ENCODE data around the gene GPR39. TPM values are rescaled to one million over a fixed set of nuclear protein-coding genes. Genes with fewer than 3 reads are reported as not detected.

The GPR39 gene
- polyA plus RNA-seq, 3 donors: 3.7 to 4.8 (median 4.0) TPM

DNA sequence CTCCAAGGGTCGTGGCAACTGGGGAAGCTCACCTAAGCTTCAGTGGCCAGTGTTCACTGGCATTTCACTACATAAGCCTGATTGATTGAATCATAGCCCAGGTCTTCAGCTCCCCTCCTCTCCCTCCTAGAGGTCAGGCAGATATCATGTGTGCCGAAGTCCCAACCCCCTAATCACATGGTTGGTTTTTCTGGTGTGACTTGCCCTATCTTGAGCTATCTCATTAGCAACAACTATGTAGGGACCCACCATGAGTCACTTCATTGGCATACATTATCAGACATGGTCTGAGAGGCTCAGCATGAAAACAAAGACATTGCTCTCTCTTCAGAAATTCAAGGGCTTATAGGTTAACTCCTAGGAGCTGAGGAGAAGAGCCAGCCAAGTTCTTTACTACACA is 176.6 kb downstream of the GPR39 start:
- no peak for DNase-seq (ENCODE audit: low read depth in 3 of 3, low spot score in 2 of 3)

DNA sequence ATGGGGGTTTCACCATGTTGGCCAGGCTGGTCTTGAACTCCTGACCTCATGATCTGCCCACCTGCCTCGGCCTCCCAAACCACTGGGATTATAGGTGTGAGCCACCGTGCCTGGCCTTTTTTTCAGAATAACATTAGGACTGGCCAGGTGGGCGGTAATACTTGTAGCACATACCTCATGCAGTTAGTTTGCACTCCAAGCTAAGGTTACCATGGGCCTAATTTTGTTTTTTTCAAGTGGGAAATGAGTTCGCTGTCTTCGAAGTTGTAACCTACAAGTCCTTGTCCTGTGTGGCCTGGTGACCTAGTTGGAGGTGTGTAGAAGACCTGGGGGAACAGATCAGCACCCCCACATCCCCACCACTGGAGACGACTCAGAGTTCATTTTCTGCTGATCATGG is 178.6 kb downstream of the GPR39 start:
- no peak for DNase-seq (ENCODE audit: low read depth in 3 of 3, low spot score in 2 of 3)

DNA sequence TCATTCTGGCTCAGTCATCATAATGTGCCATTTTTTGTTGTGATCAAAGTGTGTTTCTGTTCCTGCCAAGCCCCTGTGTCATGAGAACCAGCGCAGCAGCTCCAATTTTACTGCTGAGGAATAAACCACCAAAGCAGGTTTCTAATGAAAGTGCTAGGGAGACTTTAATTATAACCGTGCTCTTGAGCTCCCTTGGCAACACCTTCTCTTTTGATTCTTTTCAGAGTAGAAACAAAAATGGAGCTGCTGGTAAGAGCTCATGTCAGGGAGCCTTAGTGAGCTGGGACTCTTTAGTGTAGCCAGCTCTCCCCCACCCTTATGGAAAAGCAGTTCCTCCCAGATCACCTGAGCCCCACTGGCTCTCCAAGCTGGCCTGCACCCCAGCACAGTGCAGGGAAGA is 179.1 kb downstream of the GPR39 start:
- DNase-seq (ENCODE audit: low read depth in 3 of 3, low spot score in 2 of 3): no peak

DNA sequence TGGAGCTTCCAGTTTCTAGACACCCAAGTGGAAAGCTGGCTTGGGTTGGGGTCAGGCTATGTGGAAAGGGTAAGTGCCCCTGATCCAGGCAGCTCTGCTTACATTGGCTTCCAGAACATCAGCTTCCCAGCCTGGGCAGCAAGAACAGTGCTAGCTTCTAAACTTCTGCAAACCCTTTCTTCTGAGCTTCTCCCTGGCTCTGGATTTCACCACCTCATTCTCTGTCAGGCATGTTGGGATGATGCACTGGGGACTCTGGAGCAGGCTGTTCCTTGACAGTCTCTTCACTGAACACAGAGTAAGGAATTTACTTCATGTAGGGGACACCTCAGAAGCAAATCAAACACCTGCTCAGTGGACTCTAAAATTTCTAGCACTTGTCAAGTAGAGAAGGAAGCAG is 180.6 kb downstream of the GPR39 start:
- no peak for DNase-seq (ENCODE audit: low read depth in 3 of 3, low spot score in 2 of 3)

DNA sequence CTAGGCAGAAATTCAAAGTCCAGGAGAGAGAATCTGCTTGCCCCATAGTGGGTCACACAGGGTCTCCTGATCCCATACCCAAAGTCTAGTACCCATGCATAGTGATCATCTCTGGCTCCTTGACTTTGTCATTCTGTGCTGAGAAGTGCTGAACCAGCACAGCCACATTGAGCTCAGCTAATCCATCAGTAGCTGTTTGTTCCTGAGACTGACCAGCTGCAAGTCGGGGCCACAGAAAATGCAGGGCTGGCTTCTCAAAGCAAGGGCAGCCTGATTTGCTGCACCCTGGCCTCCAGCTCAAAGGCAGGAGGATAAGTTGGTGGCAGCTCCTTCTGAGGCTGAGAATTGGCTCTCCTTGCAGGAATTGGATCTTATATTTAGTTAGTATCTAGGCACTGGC is 181.2 kb downstream of the GPR39 start:
- no peak for DNase-seq (ENCODE audit: low read depth in 3 of 3, low spot score in 2 of 3)

DNA sequence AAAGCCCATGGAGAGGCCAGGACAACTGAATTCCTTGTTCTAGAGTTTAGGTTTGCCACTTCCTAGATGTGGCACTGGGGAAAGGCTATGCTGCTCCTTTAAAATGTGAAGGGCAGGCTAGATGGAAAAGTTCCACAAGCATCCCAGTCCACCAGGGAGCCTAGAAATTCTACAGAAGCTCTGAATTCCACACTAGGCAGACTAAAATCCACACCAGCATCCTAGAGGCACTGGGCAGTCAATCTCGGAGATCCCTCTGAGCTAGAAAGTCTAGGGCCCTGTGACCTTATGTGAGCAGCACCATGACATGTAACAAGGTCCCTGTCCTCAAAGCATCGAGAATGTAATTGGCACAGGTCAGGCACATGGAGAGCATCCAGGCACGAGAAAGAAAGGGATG is 181.9 kb downstream of the GPR39 start:
- DNase-seq (ENCODE audit: low read depth in 3 of 3, low spot score in 2 of 3): no peak

DNA sequence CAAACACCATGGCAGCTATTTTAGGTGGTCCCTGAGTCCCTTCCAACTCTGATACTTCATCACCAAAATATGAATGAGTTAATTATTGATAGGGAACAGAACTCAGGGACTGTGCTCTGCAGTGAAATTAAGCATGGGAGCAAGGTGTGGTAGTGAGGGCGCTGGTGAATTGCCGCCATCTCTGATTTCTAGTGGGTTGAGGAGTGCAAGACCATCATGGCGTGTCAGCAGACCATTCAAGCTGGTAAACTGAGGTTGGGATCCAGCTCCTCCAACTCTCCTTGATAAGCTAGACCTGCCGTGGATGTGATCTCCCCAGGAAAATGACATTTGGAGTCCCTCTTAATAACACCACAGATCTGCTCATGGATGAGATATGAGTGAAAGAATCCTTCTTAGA is 183.0 kb downstream of the GPR39 start:
- DNase-seq (ENCODE audit: low read depth in 3 of 3, low spot score in 2 of 3): no peak

DNA sequence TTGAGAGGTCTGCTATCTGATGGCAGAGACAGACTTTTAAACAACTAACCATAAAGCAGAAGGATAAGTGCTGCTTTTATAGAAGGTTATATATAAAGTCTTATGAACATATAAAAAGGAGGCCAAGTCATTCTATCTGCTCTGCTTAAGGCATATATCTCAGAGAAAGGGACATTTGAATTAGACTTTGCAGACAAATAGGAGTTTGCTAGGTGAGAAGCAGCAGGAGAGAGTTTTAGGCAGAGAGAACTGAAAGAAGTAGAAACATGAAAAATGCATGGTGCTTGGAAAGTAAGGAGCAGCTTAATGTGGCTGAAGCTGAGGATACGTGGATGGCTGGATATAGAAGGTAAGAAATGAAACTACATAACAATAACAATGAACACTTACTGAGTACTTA is 188.0 kb downstream of the GPR39 start:
- no peak for DNase-seq (ENCODE audit: low read depth in 3 of 3, low spot score in 2 of 3)

DNA sequence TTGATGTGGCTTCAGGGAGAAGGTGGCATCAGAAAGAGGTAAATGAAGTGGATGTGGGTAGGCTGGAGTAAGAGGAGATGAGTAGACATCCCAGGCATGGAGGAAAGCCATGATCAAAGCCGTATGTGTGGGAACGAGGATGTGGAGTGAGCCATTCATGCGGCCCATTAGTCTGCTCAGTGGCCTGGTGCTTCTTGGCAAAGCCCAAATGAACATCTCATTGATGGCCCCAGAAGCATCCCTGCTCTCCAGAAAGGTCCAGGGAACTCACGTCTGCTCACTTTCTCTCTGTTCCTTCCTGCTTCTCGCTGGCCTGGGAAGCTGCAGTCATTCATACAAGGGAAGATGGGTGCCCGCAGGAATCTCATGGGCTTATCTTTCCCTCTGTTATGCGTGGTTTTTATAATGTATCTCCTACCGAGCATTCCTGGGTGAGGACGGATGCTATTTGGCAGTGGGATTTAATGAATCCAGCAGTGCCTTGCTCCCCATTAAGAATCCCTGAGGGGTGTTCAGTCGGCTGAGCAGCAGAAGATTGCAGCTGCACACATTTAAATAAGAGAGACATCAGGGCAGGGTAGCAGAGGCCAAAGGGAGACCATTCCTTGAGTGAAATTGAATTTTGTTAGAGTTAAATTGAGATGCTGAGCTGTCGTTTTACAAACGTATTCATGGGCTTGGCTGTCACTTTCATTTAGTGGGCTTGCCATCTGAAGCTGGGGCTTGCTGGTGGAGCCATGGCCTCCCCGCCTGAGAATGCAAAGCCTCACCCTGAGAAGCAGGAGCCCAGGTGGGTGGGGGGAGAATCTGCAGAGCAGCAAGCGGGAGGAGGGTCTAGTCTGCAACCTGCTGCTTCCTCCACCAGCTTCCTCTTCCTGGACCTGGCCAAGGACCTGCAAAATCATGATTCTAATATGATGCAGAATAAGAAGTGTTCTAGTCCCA is 188.9 kb downstream of the GPR39 start:
- no peak for DNase-seq (ENCODE audit: low read depth in 3 of 3, low spot score in 2 of 3)

DNA sequence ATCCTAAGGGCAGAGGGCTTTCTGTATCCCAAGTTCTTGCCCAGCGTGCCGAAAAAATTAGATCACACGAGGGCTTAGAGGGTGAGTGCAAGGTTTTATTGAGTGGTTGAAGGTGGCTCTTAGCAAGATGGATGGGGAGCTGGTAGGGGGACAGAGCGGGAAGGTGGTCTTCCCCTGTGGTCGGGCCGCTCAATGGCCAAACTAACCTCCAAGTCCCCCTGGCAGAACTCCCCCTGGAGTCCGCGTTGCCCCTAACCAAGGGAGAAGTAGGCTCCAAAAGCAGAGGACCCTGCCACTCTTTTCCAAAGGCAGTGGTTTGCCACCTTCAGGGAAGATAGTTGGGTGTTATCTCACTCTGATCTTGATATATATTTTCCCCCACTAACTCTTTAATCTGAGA is 190.0 kb downstream of the GPR39 start:
- DNase-seq (ENCODE audit: low read depth in 3 of 3, low spot score in 2 of 3): no peak

DNA sequence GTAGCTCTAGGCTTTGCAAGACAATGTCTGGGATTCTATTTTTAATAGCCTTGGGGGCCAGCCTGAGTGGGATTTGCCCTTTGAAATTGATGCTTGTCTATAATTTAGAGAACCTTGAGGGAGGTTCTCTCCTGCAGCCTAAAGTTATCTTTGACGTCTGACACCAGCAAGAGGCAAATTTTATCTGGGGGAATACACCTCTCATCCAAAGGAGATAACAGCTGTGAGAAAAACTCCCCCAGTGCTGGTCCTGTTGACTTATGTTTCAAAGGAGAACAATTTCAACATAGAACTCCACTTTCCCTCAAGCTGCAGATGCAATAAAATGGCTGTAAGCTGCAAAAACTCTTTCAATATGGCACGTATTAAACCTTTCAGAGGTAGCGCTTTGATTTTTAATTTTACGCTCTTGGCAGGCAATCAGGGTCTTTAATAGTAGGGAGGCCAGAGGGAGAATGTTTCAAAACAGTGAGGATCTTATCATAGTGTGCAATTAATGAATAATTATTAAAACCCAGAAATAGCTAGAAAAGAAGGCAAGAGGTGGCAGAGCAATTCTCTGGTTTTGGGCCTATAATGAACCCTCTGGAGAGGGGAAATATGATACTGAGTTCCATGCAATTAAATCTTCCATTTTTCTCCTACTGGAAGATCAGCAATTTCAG is 191.0 kb downstream of the GPR39 start:
- no peak for DNase-seq (ENCODE audit: low read depth in 3 of 3, low spot score in 2 of 3)

DNA sequence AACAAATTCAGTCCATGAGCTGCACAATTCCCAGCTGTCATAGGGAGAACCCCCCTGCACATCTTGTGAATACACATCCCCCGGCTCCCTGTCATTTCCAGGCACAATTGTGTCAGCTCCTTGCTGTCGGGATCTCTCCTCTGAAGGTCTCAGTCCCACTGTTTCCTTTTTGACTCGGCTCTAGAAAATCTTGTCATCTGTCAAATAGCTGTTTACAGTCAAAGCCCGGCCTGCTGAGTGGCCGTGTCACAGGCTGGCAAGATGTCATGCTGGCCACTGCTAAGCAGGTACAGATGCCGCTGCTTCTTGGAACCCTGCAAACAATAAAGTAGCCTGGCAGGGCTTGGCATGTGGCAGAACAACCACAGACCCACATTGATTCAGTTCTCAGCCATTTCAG is 191.7 kb downstream of the GPR39 start:
- no peak for DNase-seq (ENCODE audit: low read depth in 3 of 3, low spot score in 2 of 3)

DNA sequence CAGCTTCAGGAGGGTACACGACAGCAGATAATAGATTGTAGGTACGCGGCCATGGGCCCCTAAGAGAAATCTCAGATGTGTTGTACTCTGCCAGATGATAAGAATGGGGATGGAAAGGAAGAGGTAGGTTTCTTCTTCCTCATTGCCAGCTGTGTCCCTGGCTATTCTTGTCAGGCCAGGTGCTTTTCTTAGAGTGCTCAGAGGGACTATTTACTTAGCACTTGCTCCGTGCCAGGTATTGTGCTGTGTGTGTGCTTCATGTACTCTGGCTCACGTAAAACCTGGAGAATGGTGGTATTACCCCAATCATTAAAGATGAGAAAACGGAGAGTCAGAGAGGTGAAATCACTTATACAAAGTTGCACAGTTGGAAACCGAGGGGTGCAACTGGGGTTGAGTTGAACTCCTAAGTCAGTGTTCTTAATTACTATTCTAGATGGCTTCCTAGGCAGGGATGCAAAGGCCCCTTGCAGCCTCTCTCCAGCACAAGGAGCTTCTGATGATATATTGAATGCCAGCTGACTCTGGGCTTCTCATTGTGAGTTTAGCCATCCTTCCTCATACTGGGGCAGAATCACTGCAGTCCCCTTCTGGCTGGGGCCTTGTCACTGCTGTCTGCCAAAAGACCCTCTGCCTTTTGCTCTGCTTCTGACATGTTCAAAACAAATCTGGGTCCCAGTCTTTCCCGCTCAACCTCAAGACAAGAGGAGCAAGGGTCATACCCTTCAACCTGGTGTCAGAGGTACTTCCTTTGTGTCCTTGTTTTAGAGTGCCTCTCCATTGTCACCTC is 192.7 kb downstream of the GPR39 start:
- DNase-seq (ENCODE audit: low read depth in 3 of 3, low spot score in 2 of 3): no peak

DNA sequence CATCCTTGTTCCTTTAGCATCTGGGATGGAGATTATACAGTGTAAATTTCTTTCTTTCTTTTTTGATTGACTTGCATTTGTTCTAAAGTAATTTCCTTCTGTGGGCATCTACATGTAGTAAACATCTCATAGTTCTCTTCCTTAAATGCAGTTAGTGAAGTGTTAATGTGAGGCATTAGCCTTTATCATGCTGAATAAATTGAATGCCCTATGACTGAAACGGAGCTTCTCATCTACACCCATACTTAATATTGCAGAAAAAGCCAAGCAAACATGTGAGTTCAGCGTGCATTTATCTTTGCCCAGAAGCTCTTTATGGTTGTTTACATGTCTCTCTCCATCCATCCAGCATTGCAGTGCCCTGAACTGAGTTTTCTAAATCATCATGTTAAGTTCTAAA is 195.1 kb downstream of the GPR39 start:
- DNase-seq (ENCODE audit: low read depth in 3 of 3, low spot score in 2 of 3): no peak

DNA sequence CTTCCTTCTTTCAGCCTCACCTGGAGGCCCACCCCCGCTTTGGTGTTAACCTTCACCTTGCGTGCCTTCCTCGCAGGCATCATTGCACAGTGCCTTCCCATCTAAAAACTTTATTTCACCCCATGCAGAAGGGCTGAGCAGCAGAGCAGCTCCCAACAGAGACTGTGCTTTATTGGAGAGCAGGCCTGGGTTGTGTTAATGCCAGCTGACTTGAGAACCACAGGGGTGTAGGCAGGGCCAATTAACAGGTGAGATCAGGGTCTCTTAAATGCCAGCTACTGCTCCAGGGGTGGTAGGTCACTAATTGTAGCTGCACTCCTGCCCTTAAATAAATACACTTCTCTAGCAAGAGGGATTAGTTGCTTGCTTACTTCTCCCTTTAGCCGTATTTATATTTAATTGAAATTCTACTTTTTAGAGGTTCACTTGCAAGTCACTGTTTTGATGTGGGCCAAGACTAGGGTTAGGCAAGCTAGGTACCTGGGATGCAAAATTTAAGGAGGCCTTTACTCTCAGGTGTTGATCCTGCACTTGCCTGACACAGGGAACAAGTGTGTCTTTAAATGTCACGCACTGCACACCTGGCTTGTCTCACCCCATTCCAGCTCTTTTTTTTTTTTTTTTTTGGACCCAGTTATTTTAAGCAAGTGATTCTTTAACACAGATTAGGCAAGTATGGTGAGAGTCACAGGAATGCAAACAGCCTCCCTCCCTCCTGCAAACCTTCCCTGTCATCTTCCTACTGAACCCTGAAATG is 198.9 kb downstream of the GPR39 start:
- DNase-seq (ENCODE audit: low read depth in 3 of 3, low spot score in 2 of 3): no peak

DNA sequence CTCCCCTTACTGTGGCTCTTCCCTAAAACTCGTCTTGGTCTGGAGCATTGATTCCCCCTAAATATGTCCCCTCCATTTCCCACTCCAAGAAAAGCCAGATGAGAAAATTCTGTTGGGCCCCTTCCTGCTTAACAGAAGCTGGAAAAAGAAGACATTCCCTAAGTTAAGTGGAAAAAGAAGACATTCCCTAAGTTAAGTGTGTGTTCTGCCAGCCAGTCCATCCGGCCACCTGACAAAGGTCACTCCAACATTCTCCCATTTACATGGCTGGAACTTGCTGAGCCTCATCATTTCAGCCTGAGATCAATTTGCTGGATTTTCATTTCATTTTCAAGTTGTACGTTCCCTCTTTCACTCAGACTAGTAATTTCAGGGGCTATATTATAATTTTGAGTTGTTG is 201.4 kb downstream of the GPR39 start:
- DNase-seq (ENCODE audit: low read depth in 3 of 3, low spot score in 2 of 3): no peak

DNA sequence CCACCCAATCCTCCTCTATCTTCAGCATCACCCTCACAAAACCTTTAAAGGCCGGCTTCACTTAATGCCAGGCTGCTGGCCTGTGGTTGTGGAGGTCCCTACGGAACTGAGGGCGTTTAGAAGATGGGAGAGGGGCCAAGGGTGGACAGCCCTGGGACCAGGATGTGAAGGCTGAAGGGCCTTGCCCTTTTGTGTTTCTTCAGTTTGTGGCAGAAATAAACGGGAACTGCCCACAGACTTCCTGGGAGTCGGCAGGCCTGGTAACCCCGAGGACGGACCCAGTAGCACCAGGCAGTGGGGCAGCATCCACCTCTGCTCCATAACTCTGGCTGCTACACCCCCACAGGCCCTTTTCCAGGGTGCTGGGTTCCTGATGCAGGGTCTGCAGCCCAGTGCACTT is 202.1 kb downstream of the GPR39 start:
- no peak for DNase-seq (ENCODE audit: low read depth in 3 of 3, low spot score in 2 of 3)

DNA sequence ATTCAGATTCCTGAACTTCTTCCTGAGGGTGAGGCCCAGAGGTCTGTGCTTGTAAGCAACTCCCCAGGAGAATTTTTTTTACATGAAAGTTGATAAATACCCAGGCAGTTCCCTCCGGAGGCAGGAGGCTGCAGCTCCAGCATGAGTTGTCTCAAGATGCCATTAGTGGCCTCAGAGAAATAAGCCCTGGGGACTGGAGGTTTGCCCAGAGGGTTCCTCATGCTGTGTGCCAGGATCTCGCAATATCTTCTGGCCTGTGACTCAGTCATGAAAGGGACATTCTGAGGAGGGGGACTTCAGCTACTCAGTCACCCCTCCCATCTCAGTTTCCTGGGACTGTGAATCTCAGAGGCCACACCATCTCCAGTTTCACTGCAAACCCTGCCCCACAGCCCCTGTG is 203.5 kb downstream of the GPR39 start:
- DNase-seq (ENCODE audit: low read depth in 3 of 3, low spot score in 2 of 3): no peak

DNA sequence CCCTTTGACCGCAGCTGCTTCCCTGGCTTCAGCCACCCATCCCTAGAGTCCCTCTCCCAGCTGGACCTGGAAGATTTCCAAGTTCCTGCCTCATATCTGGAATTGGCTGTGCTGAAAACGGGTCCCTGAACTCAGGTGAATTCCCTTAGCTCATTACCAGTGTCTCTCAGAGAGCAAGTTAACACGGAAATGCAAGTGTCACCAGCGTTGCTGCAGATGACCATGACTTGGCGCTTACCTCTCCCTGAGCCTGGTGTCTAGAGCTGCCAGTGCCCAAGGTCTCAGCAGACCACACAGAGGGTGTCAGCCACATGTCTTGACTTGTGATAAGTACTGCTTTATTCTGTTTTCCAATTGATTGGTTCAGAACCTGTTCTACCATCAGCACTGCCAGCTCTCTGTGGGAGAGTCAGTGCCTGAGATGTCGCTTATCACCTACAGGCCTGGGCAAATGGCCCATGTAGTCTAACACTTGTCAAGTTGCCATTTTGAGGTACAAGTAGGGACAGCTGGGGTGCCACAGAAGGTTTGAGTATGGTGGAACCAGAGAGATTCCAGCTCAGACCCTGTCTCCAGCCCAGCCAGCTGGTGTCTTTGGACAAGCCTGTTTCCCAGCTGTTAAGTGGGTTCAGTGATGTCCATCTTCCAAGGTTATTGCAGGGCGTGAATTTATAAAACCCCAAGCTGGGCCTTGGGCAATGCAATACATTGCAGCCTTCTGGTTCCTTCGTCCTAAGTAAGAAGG is 204.7 kb downstream of the GPR39 start:
- no peak for DNase-seq (ENCODE audit: low read depth in 3 of 3, low spot score in 2 of 3)
